AG04449 (cell line): Measurements from ENCODE around the gene KCNS3.

Experiments used
- CTCF ChIA-PET: fragments of 350-600 bp; formaldehyde crosslinking; extraction: SDS; loops from one replicate; lab custom pipeline; 2021; ENCODE audit warnings: antibody characterized with exemption; lab: Yijun Ruan, JAX
- POLR2A ChIA-PET: fragments of 400-600, 350-600 bp; formaldehyde crosslinking; extraction: SDS; loops from one replicate; lab custom pipeline; 2020; ENCODE audit warnings: antibody characterized with exemption, inconsistent platforms; lab: Yijun Ruan, JAX
- DNase-seq: peaks from one replicate; pipeline ENCODE4 v3.0.0-alpha.2; 2010; ENCODE audit warnings: low read depth, low spot score
- H3K4me3 ChIP-seq: 2 replicates; pipeline ENCODE4 v1.5.1; 2011; ENCODE audit warnings: low read depth, mild to moderate bottlenecking, control low read depth, low read length
- TF ChIP-seq, protein P1 (sequence below): IDR thresholded peaks from one replicate; pipeline ENCODE4 v1.5.1; 2011; ENCODE audit warnings: mild to moderate bottlenecking, moderate library complexity, low read length, control low read depth, inconsistent platforms; ENCODE audit not compliant: insufficient read depth; ENCODE audit errors: missing control alignments

The KCNS3 gene

DNA sequence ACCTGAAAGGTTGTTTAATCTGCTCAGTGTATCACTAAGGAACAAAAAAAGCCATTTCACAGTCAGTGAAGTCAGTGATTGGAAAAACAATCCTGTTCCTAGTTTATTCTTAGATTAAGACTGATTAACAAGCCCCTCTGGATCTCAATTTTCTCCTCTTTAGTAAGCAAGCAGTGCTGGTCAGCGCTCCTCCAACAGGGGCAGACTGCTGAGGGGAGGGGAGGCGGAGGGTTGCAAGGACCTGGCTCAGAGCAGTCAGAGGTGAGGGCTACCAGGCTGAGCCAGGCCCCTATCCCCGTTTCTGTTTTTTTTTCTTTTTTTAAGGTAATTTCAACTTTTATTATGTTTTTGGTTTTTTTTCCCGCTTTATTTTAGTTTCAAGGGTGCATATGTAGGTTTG, 24.7 kb upstream of the KCNS3 start:
- TF ChIP-seq, protein P1, sequence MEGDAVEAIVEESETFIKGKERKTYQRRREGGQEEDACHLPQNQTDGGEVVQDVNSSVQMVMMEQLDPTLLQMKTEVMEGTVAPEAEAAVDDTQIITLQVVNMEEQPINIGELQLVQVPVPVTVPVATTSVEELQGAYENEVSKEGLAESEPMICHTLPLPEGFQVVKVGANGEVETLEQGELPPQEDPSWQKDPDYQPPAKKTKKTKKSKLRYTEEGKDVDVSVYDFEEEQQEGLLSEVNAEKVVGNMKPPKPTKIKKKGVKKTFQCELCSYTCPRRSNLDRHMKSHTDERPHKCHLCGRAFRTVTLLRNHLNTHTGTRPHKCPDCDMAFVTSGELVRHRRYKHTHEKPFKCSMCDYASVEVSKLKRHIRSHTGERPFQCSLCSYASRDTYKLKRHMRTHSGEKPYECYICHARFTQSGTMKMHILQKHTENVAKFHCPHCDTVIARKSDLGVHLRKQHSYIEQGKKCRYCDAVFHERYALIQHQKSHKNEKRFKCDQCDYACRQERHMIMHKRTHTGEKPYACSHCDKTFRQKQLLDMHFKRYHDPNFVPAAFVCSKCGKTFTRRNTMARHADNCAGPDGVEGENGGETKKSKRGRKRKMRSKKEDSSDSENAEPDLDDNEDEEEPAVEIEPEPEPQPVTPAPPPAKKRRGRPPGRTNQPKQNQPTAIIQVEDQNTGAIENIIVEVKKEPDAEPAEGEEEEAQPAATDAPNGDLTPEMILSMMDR: no peak
- DNase-seq: no peak
- CTCF ChIA-PET: no interaction called here
- no peak overlapping the region for H3K4me3 ChIP-seq
- POLR2A ChIA-PET: no interaction called here

DNA sequence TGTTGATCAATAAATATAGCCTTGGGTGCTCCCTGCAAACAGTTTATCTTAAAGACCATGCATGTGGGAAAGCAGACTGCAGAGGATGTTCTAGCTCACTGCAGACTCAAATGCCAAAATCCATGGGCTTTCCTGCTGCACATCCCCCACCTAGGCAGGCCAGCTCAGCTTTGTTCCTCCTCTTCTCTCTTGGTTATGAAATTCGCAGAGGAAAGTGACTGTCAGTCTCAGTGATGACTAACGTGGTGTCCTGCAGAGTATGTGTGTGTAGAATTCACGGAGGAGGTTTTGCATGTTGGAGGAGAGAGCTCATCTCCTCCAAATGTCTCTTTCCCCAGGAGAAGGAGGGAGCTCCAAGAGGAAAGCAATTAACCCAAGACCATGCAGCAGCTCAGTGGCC, 21.4 kb upstream of the KCNS3 start:
- no peak for DNase-seq
- TF ChIP-seq, protein P1: no peak
- no peak overlapping the region for H3K4me3 ChIP-seq
- ChIA-PET POLR2A (no interaction called here), CTCF (interaction anchor here (1.0 to 3.6 kb wide), 4 partner anchors 19 to 520 kb away, joined by 4 to 34 read pairs (median 5); no protein-coding TSS in a partner anchor)

DNA sequence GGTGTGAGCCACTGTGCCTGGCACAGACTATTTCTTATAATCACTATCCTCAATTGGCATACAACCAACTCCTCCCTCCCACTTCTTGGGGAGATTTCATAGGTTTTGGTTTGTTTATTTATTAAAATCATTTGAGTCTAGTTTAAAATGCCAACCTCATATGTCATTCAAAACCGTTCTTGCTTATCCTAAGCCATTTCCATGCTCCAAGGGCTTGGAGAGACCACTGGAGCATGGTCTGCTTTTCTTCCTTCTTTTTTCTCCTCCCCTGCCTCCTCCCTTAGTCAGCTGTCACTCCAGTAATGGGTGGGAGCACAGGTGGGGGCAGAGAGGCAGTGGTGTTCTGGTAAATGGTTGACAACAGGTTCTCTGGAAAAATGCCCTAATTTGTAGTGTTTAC, 20.4 kb upstream of the KCNS3 start:
- H3K4me3 ChIP-seq: no peak overlapping the region
- TF ChIP-seq, protein P1: no peak
- POLR2A ChIA-PET: no interaction called here
- CTCF ChIA-PET: interaction anchor here (1.0 to 1.1 kb wide), 2 partner anchors 10 to 13 kb away, joined by 3 read pairs; no protein-coding TSS in a partner anchor
- no peak for DNase-seq

DNA sequence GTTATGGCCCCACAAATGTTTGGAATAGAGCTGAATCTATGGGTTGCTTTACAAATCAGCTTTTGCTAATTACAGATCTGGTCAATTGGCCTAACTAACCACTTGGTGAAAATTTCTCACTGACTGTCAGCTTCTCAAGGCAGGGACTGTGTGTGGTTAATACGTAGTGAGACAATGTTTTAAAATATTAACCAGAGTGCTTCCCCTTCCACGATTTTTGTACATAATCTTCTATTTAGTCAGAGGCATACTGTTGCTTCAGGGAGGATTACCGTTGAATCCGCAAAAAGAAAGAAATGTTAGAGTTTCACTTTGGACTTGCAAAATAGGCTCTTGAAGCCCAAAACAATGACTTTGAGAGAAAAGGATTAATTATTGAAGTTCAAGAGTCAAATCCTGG, 14.9 kb upstream of the KCNS3 start:
- TF ChIP-seq, protein P1: no peak
- no peak for DNase-seq
- CTCF ChIA-PET: interaction anchor here (1.5 to 1.9 kb wide), 2 partner anchors 286 to 514 kb away, joined by 5 to 9 read pairs; no protein-coding TSS in a partner anchor

DNA sequence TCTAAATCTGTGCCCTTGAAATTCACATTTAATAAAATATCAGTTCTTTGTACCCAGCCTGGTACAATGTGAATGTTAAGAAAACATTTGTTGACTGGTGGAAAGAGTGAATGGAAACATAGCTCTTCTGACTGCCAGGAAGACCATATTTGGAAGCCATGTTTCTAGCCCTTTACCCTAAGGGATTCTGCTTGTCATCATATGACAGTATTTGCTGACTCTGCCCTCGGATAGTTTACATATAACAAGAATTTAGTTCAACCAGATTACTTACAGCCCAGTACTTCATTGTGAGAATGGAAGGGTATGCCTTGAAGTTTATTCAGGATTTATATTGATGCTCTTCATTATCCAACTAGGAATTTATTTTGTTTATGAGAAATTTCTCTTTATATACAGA, 13.8 kb upstream of the KCNS3 start:
- DNase-seq: no peak
- CTCF ChIA-PET: interaction anchor here (1.5 kb wide), 1 partner anchor 513 kb away, joined by 5 read pairs; no protein-coding TSS in a partner anchor
- TF ChIP-seq, protein P1: no peak
- POLR2A ChIA-PET: no interaction called here
- no peak overlapping the region for H3K4me3 ChIP-seq

More for the DNA sequence above, 14.9 kb upstream of the KCNS3 start:
- H3K4me3 ChIP-seq: no peak overlapping the region
- POLR2A ChIA-PET: no interaction called here

DNA sequence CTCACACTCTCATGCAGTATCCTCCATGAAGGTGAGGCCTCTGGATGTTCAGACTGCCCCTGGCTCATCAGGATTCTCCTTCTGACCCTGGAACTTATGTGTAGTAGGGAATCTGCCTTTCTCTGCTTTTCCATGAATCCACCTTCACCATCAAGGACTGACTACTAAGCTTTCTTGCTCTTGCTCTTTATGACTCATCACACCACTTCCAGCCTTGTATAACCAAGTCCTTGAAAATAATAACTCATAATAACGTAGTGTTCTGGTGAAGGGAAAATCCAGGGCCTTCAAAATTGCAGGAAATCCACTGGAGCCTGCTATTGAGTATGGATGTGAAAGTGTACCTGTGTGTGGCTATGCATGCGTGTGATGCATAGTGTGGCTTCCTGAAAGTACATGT, 11.3 kb upstream of the KCNS3 start:
- TF ChIP-seq, protein P1: no peak
- CTCF ChIA-PET: interaction anchor here (0.7 to 1.9 kb wide), 3 partner anchors 9 to 282 kb away, joined by 3 to 6 read pairs (median 3); no protein-coding TSS in a partner anchor
- H3K4me3 ChIP-seq: no peak overlapping the region
- POLR2A ChIA-PET: no interaction called here
- DNase-seq: no peak
